DOHH2 (cell line): ENCODE measurements around the gene TKT.

Experiments used
- H3F3A ChIP-seq: fragments of 200-600 bp; sonication (generic), shearing (Covaris generic); 2 replicates; pipeline ENCODE4 v1.6.0; 2016; ENCODE audit warnings: antibody characterized with exemption, mild to moderate bottlenecking; ENCODE audit not compliant: control insufficient read depth, insufficient read depth
- H3K27ac ChIP-seq: fragments of 200-600 bp; sonication (generic); 2 replicates; pipeline ENCODE4 v1.5.1; 2014; ENCODE audit warnings: low read depth, mild to moderate bottlenecking, low read length, moderate library complexity
- H3K27me3 ChIP-seq: fragments of 200-600 bp; sonication (generic); 2 replicates; pipeline ENCODE4 v1.6.1; 2014; ENCODE audit warnings: mild to moderate bottlenecking, low read length, mixed read lengths; ENCODE audit not compliant: control insufficient read depth
- H3K36me3 ChIP-seq: fragments of 200-600 bp; sonication (generic); 2 replicates; pipeline ENCODE4 v1.6.1; 2014; ENCODE audit warnings: mild to moderate bottlenecking, low read length, moderate library complexity, mixed read lengths; ENCODE audit not compliant: control insufficient read depth
- H3K4me1 ChIP-seq: fragments of 200-600 bp; sonication (generic); 2 replicates; pipeline ENCODE4 v1.6.1; 2014; ENCODE audit warnings: mild to moderate bottlenecking, low read length, mixed read lengths; ENCODE audit not compliant: control insufficient read depth
- H3K4me2 ChIP-seq: fragments of 200-600 bp; sonication (generic); 2 replicates; pipeline ENCODE4 v1.6.0; 2014; ENCODE audit warnings: mild to moderate bottlenecking, low read length, moderate library complexity
- H3K4me3 ChIP-seq: fragments of 200-600 bp; sonication (generic); 2 replicates; pipeline ENCODE4 v1.5.1; 2014; ENCODE audit warnings: mild to moderate bottlenecking, low read length, mixed read lengths
- H3K79me2 ChIP-seq: fragments of 200-600 bp; sonication (generic); 2 replicates; pipeline ENCODE4 v1.6.1; 2014; ENCODE audit warnings: mild to moderate bottlenecking, low read length, mixed read lengths; ENCODE audit not compliant: control insufficient read depth
- H3K9me2 ChIP-seq: fragments of 200-600 bp; sonication (generic); replicated peaks from 2 replicates; pipeline ENCODE4 v1.6.1; 2014; ENCODE audit warnings: mild to moderate bottlenecking, low read length, mixed read lengths; ENCODE audit not compliant: control insufficient read depth
- H3K9me3 ChIP-seq: fragments of 200-600 bp; sonication (generic); 2 replicates; pipeline ENCODE4 v1.6.1; 2014; ENCODE audit warnings: antibody characterized with exemption, low read length, mixed read lengths; ENCODE audit not compliant: control insufficient read depth, insufficient read depth
- H4K20me1 ChIP-seq: fragments of 200-600 bp; sonication (generic); 2 replicates; pipeline ENCODE4 v1.6.0; 2014; ENCODE audit warnings: low read depth, mild to moderate bottlenecking, antibody characterized with exemption, low read length, moderate library complexity; ENCODE audit not compliant: control insufficient read depth, insufficient read depth
- CTCF ChIP-seq: fragments of 200-600 bp; sonication (generic); IDR thresholded peaks from one replicate; pipeline ENCODE4 v1.5.1; 2014; ENCODE audit warnings: antibody characterized with exemption, mild to moderate bottlenecking, low read depth, low read length; ENCODE audit not compliant: poor library complexity, severe bottlenecking
- EZH2phosphoT487 ChIP-seq: fragments of 200-600 bp; sonication (generic); IDR thresholded peaks from 2 replicates; pipeline ENCODE4 v1.6.1; 2017; ENCODE audit warnings: borderline replicate concordance, mild to moderate bottlenecking, antibody characterized with exemption, low read length, moderate library complexity, mixed read lengths

The TKT gene

GRCh38 chr3:53194210-53195065 is 61.4 kb downstream of the TKT start:
- H3K27ac ChIP-seq: peak overlapping the region; percentile 83
- peaks cover 36% of the 10 kb centered on the region for H3F3A ChIP-seq

GRCh38 chr3:53193466-53194209 is 62.2 kb downstream of the TKT start:
- Histone ChIP-seq H3F3A (peaks cover 36% of the 10 kb centered on the region), H3K4me2 (peak overlapping the region; percentile 64), H3K36me3 (peaks cover 65% of the 10 kb centered on the region), H3K4me3 (peak overlapping the region; percentile 39), H3K27me3 (no peaks in the 10 kb centered on the region), H3K9me3 (no peaks in the 10 kb centered on the region), H3K9me2 (no peaks in the 10 kb centered on the region), H4K20me1 (no peaks in the 10 kb centered on the region), H3K27ac (peak overlapping the region; percentile 83), H3K4me1 (peaks cover 93% of the 10 kb centered on the region), H3K79me2 (peaks cover 31% of the 10 kb centered on the region)
- TF ChIP-seq EZH2phosphoT487 (no peak), CTCF (no peak)

More at GRCh38 chr3:53194210-53195065, 61.4 kb downstream of the TKT start:
- TF ChIP-seq EZH2phosphoT487 (no peak), CTCF (no peak)
- H3K9me3 ChIP-seq: no peaks in the 10 kb centered on the region
- no peaks in the 10 kb centered on the region for H3K9me2 ChIP-seq
- H3K4me1 ChIP-seq: peaks cover 92% of the 10 kb centered on the region
- H3K36me3 ChIP-seq: peaks cover 63% of the 10 kb centered on the region
- no peak overlapping the region; the same call in 1 of the 2 replicates for H3K4me3 ChIP-seq
- peaks cover 36% of the 10 kb centered on the region for H3K79me2 ChIP-seq
- H3K27me3 ChIP-seq: no peaks in the 10 kb centered on the region
- H3K4me2 ChIP-seq: peak overlapping the region; percentile 64
- no peaks in the 10 kb centered on the region for H4K20me1 ChIP-seq

- Histone ChIP-seq H4K20me1 (no peaks in the 10 kb centered on the region), H3K4me2 (peak overlapping the region; percentile 64), H3K9me3 (no peaks in the 10 kb centered on the region), H3K27ac (peak overlapping the region; percentile 83), H3K4me3 (peak overlapping the region; percentile 39), H3K79me2 (peaks cover 20% of the 10 kb centered on the region), H3F3A (peaks cover 36% of the 10 kb centered on the region), H3K27me3 (no peaks in the 10 kb centered on the region), H3K9me2 (no peaks in the 10 kb centered on the region), H3K36me3 (peaks cover 66% of the 10 kb centered on the region), H3K4me1 (peaks cover 91% of the 10 kb centered on the region)
- TF ChIP-seq CTCF: no peak
- no peak for TF ChIP-seq EZH2phosphoT487
Measured at GRCh38 chr3:53192608-53193007, 63.2 kb downstream of the TKT start.
